ENCODE measurements around the gene ABI2.

ABI2 gene

GRCh38 chr2:203431391-203432185 lies 103.4 kb downstream of the ABI2 start:
- DNase-seq, result no peak

DNA sequence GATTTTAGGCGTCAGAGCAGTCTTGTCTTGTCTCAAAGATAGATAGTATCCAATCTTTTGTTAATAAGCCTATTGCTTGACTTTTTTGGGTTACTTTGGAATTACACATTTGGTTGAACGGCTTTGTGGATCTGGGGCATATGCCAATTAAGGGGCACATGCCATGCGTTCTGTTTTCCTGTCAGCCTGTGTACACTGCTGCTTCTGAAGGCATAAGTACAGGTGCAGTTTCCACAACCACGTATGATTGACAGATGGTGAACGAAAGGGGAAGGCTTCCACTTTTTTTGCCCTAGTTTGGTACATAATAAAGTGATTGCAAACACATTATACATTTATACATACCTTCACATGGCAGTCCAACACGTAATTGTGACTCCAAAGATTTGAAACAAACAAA lies 104.6 kb downstream of the ABI2 start:
- DNase-seq, result no peak

DNA sequence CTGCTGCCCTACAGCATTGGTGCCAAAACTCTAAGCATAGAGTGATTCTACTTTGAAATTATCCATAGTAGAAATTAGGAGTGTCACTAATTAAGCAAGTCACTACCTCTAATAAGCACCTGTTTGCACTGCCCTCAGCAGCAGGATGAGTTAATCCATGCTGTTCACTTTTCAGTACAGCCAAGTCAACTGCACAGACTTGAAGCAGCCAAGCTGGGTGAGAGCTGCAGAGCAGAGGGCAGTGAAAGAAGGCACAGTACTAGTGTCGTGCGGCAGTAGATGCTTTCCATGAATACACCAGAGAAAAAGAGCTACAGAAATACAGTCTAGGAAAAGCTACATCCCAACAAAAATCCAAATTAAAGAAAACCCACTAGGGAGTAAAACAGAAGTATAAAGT lies 108.3 kb downstream of the ABI2 start:
- no peak for DNase-seq

GRCh38 chr2:203437511-203437910 lies 109.3 kb downstream of the ABI2 start:
- no peak for DNase-seq

GRCh38 chr2:203438528-203438927 lies 110.3 kb downstream of the ABI2 start:
- DNase-seq, result peak in 1 of 2 donors; percentile 4

- DNase-seq, result no peak
Measured at GRCh38 chr2:203440671-203441070, 112.5 kb downstream of the ABI2 start.

DNA sequence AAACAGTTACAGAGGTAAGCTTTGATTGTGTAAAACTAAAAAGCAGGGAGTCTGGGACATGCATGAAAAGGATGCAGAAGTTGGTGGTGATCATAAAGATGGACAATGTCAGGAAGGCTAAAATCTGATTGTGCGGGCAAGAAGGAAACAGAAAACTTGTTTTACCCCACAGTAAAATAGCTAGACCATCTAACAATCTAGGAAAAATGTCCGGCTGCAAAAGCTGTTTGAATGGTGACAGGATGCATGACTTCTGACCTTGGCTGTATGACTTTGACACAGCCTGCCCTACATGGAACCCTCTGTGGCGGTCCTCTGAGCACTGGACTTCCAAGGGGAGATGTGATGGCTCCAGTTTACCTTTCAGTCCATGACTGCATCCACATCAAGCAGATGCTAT lies 113.3 kb downstream of the ABI2 start:
- DNase-seq, result no peak

GRCh38 chr2:203442463-203442862 lies 114.3 kb downstream of the ABI2 start:
- no peak for DNase-seq

GRCh38 chr2:203444738-203445137 lies 116.5 kb downstream of the ABI2 start:
- DNase-seq, result no peak

DNA sequence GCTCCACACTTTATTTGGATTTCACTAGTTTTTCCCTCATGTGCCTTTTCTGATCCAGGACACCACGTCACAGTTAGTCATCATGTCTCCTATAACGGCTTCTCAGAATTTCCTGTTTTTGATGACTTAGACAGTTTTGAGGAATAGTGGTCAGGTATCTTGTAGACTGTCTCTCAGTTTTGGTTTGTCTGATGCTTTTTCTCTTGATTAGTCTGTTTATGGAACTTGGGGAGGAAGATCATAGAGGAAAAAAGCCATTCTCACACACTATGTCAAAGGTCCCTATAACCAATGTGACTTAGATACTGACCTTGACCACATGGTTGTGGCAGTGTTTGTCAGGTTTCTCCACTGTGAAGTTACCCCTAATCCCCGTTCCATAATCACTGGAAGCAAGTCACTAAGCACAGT lies 117.9 kb downstream of the ABI2 start:
- peak; percentile 26 to 32 for DNase-seq

GRCh38 chr2:203446780-203447179 lies 118.6 kb downstream of the ABI2 start:
- DNase-seq, result no peak

DNA sequence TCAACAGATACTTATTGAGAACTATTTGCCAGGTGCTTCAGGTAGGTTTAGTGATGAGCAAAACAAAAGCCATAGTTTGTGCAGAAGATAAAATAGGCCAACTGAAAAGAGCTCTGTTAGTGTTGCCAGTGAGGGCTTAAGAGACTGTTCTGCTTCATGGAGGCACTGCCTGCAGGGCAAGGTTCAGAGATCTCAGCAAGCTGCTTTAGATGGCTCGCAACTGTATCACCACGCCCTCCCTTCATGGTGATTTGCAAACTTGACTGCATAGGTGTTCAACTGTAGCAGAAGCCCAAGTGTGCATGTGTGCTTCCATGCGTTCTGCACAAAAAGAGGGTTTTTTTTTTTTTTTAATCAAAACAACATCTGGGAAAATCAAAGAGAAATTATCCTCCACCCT lies 122.4 kb downstream of the ABI2 start:
- no peak for DNase-seq

GRCh38 chr2:203451011-203451410 lies 122.8 kb downstream of the ABI2 start:
- DNase-seq, result no peak

DNA sequence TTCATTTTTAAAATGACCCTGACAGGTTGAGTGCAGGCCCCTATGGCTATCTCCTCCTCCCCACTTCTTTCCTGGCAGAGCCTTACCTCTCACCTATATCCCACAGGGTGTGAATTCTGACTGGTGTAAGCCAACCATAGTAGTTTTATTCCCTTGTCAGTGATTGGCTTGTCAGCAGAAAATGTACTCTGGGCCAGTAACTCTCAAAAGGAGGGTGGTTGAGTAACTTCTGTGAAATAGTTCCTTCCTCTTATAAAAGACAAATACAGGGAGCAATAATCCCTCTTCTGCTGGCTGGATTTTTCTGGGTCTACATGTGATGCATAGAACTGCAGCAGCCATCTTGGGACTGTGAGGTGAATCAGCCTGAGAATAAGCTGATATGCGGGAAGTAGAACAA lies 123.5 kb downstream of the ABI2 start:
- DNase-seq, result peak; percentile 32 to 75

DNA sequence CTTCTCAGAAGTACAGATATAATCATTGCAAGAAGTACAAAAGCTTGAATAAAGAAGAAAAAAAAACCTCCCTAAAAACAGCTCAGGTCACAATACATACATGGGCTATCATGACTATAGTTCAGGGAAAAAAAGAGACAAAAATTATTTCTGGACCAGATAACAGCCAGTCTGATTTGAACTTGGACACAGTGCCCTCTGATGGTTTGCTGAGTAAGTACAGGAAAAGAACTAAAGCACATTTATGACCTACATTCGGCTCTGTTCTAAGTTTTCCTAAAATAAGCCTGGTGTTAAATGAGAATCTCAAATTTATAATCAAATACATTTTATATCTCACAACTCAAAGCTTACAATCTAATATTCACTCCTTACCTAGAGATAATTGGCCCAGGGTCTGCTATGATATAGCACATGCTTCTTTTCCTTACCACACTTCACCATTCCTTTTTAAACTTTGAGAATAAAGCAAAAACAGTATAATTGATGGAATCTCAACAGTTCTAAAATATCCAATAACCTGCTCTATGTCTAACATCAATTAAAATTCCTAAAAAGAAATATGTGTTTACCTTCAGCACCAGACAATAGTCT lies 125.8 kb downstream of the ABI2 start:
- peak; percentile 47 to 48 for DNase-seq

DNA sequence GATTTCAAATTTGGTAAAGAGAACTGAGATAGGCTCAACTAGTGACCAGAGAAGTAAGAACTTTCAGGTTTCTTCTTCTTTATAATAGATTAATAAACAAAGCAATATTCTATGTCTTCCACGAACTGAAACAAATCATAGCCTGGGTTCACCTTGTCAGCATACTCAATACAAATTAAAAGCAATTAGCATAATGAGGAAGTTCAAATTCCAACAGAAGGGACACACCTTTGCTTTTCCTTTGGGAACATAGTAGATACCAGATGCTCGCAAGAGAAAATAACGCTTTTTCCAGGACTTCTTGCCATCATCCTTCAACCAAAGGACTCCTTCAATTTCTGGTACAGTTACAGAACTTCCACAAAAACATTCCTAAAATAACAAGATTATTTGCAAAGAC lies 127.0 kb downstream of the ABI2 start:
- DNase-seq, result no peak

GRCh38 chr2:203461746-203462145 lies 133.6 kb downstream of the ABI2 start:
- no peak for DNase-seq

GRCh38 chr2:203462308-203462707 lies 134.1 kb downstream of the ABI2 start:
- DNase-seq, result no peak

DNA sequence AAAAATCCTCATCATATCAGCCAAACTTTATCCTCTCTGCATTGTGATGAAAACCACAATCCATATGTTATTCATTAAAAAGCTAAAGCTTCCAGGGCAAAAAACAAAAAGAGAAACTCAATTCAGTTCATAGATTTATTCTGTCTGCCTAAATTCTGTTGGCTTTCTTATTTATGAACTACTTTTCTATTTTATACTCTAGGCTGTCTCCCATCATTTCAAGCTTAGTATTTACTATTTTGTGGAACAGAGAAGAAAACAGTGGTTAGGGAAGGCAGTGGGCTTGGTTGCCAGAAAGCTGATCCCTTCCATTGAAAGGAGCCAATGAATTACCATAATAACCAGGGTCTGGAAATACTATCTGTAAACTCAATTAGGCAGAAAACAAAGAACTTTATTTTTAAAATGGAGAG lies 135.1 kb downstream of the ABI2 start:
- DNase-seq, result no peak

DNA sequence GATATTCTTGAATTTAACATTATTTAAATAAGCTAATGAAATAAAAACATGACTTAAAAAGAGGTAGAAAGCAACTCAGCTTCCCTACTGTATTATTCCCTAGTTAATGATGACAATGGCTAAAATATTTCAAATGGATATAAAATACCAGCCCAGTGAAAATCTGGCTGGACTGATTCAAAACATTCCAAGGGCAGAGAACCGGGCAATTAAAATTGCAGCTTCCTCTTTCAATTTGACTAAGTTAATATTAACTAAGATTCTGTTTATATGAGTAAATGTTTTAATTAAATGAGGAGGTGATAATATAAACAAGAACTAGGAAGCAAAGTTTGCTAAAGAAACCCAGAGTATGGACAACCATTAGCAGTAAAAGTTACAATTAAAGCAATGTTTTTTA lies 141.4 kb downstream of the ABI2 start:
- DNase-seq, result peak in 1 of 2 donors; percentile 41

GRCh38 chr2:203470371-203470770 lies 142.2 kb downstream of the ABI2 start:
- no peak for DNase-seq

DNA sequence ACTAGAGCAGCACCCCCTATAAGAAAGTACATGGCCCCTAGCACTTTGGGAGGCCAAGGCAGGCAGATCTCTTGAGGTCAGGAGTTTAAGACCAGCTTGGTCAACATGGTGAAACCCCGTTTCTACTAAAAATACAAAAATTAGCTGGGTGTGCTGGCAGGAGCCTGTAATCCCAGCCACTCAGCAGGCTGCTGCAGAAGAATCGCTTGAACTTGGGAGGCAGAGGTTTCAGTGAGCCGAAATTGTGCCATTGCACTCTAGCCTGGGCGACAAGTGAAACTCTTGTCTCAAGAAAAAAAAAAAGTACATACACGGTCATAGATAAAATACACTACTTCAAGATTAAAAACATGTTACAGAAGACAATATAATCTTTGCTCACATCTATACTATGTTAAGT lies 143.1 kb downstream of the ABI2 start:
- no peak for DNase-seq

- DNase-seq, result no peak
Measured at GRCh38 chr2:203476881-203477280, 148.7 kb downstream of the ABI2 start.

DNA sequence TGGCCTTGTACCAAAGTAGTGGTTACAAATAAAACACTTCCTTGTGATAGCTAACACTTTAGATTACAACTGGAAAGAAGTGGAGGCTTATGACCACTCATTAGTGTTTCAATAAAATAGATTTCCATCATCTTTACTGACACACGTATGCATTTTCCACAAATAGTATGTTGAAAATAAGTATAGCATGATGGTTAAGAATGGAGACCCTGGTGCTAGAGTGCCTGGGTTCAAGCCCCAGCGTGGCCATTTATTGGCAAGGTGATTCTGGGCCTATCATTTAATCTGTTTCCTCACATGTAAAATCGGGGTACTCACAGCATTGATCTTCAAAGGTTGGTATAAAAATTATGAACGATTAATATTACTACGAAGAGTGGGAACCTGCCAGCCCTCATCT lies 152.4 kb downstream of the ABI2 start:
- DNase-seq, result no peak
